HG02884 (cell line): ENCODE measurements around the gene CACHD1.

Source experiments
- ATAC-seq: cut with Tn5 transposase; IDR thresholded peaks from one replicate; pipeline ENCODE4 v1.9.1; 2021; ENCODE audit warnings: mild to moderate bottlenecking, moderate library complexity; ENCODE audit not compliant: unreplicated experiment

Gene CACHD1

GRCh38 chr1:64519901-64520300, 50.0 kb downstream of the CACHD1 start:
- no peak for ATAC-seq

- no peak for ATAC-seq
Observed at GRCh38 chr1:64522740-64523139, 52.8 kb downstream of the CACHD1 start.

GRCh38 chr1:64523413-64524337, 53.7 kb downstream of the CACHD1 start:
- no peak for ATAC-seq

- ATAC-seq: no peak
Observed at GRCh38 chr1:64524614-64525013, 54.7 kb downstream of the CACHD1 start.

- ATAC-seq: no peak
Observed at GRCh38 chr1:64525116-64525686, 55.3 kb downstream of the CACHD1 start.

GRCh38 chr1:64526312-64526711, 56.4 kb downstream of the CACHD1 start:
- ATAC-seq: no peak

- ATAC-seq: no peak
Observed at GRCh38 chr1:64527165-64527564, 57.2 kb downstream of the CACHD1 start.

GRCh38 chr1:64527786-64528185, 57.9 kb downstream of the CACHD1 start:
- no peak for ATAC-seq

GRCh38 chr1:64530969-64531692, 61.2 kb downstream of the CACHD1 start:
- ATAC-seq: no peak

GRCh38 chr1:64532646-64533045, 62.7 kb downstream of the CACHD1 start:
- no peak for ATAC-seq

- no peak for ATAC-seq
Observed at GRCh38 chr1:64535938-64536835, 66.3 kb downstream of the CACHD1 start.

GRCh38 chr1:64536836-64537490, 67.0 kb downstream of the CACHD1 start:
- ATAC-seq: no peak

- no peak for ATAC-seq
Observed at GRCh38 chr1:64537942-64538341, 68.0 kb downstream of the CACHD1 start.

GRCh38 chr1:64538389-64538788, 68.5 kb downstream of the CACHD1 start:
- ATAC-seq: no peak

- no peak for ATAC-seq
Observed at GRCh38 chr1:64539289-64539688, 69.4 kb downstream of the CACHD1 start.

GRCh38 chr1:64539781-64540218, 69.9 kb downstream of the CACHD1 start:
- no peak for ATAC-seq

- no peak for ATAC-seq
Observed at GRCh38 chr1:64540265-64540791, 70.4 kb downstream of the CACHD1 start.

- no peak for ATAC-seq
Observed at GRCh38 chr1:64542118-64542517, 72.2 kb downstream of the CACHD1 start.

- ATAC-seq: no peak
Observed at GRCh38 chr1:64543831-64544230, 73.9 kb downstream of the CACHD1 start.
